Right hindlimb (tissue), 1 donor: Measurements from ENCODE around the gene FOXQ1.

Experiments
- DNase-seq: peaks from one replicate; pipeline ENCODE4 v3.0.0-alpha.2; 2018

FOXQ1 gene

GRCh38 chr6:1311400-1312202 is at the start of gene FOXQ1:
FOXQ1 (plus strand) TSS chr6:1312098; CDS start chr6:1312705, 607 bp downstream.
- no peak for DNase-seq

GRCh38 chr6:1262704-1263038 is 49.2 kb upstream of the FOXQ1 start:
- DNase-seq, result no peak

- DNase-seq, result no peak
Observed at GRCh38 chr6:1263039-1263849, 48.7 kb upstream of the FOXQ1 start.

GRCh38 chr6:1263850-1264377 is 48.0 kb upstream of the FOXQ1 start:
- no peak for DNase-seq

GRCh38 chr6:1264619-1265445 is 47.1 kb upstream of the FOXQ1 start:
- DNase-seq, result no peak

GRCh38 chr6:1266686-1267056 is 45.2 kb upstream of the FOXQ1 start:
- no peak for DNase-seq

- DNase-seq, result no peak
Observed at GRCh38 chr6:1267057-1267732, 44.7 kb upstream of the FOXQ1 start.

GRCh38 chr6:1267790-1268762 is 43.8 kb upstream of the FOXQ1 start:
- DNase-seq, result no peak

- DNase-seq, result no peak
Observed at GRCh38 chr6:1271071-1271763, 40.7 kb upstream of the FOXQ1 start.

- DNase-seq, result no peak
Observed at GRCh38 chr6:1278061-1278720, 33.7 kb upstream of the FOXQ1 start.

- DNase-seq, result no peak
Observed at GRCh38 chr6:1279065-1279464, 32.8 kb upstream of the FOXQ1 start.

- DNase-seq, result no peak
Observed at GRCh38 chr6:1280666-1281300, 31.1 kb upstream of the FOXQ1 start.

GRCh38 chr6:1281746-1282145 is 30.2 kb upstream of the FOXQ1 start:
- no peak for DNase-seq

- DNase-seq, result no peak
Observed at GRCh38 chr6:1283501-1283900, 28.4 kb upstream of the FOXQ1 start.

GRCh38 chr6:1285556-1285955 is 26.3 kb upstream of the FOXQ1 start:
- peak; percentile 26 for DNase-seq

GRCh38 chr6:1285956-1286355 is 25.9 kb upstream of the FOXQ1 start:
- DNase-seq, result no peak

GRCh38 chr6:1287103-1287591 is 24.8 kb upstream of the FOXQ1 start:
- DNase-seq, result no peak

- no peak for DNase-seq
Observed at GRCh38 chr6:1290086-1290485, 21.8 kb upstream of the FOXQ1 start.

GRCh38 chr6:1290805-1291204 is 21.1 kb upstream of the FOXQ1 start:
- no peak for DNase-seq
